AG10803 (cell line): ENCODE measurements around the gene GDA.

Source experiments
- DNase-seq: peaks from one replicate; pipeline ENCODE4 v3.0.0; 2010; ENCODE audit warnings: low read depth
- H3K4me3 ChIP-seq: 2 replicates; pipeline ENCODE4 v1.5.1; 2011; ENCODE audit warnings: mild to moderate bottlenecking, low read length, control low read depth
- TF ChIP-seq, protein P1 (sequence below): conservative IDR thresholded peaks from 2 replicates; pipeline ENCODE4 v1.5.1; 2011; ENCODE audit warnings: mild to moderate bottlenecking, low read length, control low read depth, inconsistent platforms

Gene GDA

GRCh38 chr9:72150127-72150526, 887 bp downstream of the GDA start:
- H3K4me3 ChIP-seq, result no peak overlapping the region
- TF ChIP-seq, protein P1, sequence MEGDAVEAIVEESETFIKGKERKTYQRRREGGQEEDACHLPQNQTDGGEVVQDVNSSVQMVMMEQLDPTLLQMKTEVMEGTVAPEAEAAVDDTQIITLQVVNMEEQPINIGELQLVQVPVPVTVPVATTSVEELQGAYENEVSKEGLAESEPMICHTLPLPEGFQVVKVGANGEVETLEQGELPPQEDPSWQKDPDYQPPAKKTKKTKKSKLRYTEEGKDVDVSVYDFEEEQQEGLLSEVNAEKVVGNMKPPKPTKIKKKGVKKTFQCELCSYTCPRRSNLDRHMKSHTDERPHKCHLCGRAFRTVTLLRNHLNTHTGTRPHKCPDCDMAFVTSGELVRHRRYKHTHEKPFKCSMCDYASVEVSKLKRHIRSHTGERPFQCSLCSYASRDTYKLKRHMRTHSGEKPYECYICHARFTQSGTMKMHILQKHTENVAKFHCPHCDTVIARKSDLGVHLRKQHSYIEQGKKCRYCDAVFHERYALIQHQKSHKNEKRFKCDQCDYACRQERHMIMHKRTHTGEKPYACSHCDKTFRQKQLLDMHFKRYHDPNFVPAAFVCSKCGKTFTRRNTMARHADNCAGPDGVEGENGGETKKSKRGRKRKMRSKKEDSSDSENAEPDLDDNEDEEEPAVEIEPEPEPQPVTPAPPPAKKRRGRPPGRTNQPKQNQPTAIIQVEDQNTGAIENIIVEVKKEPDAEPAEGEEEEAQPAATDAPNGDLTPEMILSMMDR, result no peak
- no peak for DNase-seq

- DNase-seq, result no peak
- no peak overlapping the region for H3K4me3 ChIP-seq
- TF ChIP-seq, protein P1, result no peak
Observed at GRCh38 chr9:72150661-72151060, 1.4 kb downstream of the GDA start.

GRCh38 chr9:72151104-72151503, 1.9 kb downstream of the GDA start:
- TF ChIP-seq, protein P1, result no peak
- no peak overlapping the region for H3K4me3 ChIP-seq
- DNase-seq, result no peak

DNA sequence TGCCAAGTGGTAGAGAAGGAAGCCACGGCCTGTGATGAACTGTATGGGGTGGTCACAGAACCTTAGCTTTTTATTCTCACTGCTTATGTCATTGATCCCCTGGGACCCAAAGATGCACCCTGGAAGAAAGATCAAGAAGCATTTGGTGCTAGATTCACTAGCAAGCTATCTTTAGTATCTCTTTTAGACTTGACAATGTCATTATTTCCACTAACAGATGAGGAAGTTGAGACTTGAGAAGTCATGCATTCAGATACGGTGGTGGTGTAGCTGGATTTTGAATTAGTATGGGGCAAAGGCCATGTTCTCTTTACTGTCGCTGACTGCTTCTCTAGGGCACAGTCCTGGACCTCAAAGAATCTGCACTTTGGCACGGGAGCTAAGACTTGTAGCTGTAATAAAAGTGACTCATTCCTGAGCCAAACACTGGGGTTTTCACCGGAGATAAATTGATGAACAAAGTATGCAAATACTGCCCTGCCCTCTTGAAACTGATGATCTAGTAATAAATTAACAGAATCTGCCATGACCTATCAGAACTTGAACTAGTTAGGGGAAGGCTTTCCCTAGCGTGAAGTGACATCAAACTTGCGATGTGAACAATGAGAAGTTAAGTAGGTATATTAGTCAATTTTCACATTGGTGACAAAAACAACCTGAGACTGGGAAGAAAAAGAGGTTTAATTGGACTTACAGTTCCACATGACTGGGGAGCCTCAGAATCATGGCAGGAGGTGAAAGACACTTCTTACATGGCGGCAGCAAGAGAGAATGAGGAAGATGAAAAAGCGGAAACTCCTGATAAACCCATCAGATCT, 5.4 kb downstream of the GDA start:
- TF ChIP-seq, protein P1, result no peak
- no peak for DNase-seq
- no peak overlapping the region for H3K4me3 ChIP-seq

DNA sequence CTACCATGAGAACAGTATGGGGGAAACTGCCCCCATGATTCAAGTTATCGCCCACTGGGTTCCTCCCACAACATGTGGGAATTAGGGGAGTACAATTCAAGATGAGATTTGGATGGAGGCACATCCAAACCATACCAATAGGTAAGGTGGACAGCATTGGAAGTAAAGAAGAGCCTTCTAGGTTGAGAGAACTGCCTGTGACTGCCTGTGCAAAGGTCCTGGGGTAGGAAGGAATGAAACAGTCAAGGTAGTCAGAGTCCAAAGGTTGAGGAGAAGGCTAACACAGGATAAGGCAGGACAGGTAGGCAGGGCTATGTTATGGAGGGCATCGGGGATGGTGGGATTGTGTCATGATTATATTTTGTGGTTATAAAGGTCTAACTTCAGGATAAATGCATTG, 6.1 kb downstream of the GDA start:
- TF ChIP-seq, protein P1, result no peak
- no peak overlapping the region for H3K4me3 ChIP-seq
- no peak for DNase-seq

DNA sequence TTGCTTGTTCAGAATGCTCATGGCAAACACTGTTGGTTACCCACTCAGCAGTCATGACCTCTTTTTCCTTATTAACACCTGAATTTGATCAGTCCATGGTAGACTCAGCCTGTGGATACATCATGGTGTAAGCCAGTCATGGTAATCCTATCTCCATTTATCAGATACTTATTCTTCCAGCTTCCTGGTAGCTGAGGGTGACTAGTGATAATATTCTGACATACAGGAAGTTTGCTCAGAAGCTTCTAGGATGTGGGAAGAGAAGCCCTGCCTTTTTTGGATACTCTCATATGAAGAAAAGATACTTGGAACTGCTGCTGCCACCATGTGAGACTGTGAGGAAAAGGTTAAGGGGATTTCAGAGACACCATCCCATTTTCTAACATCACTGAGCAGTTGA, 7.3 kb downstream of the GDA start:
- TF ChIP-seq, protein P1, result no peak
- DNase-seq, result no peak
- no peak overlapping the region for H3K4me3 ChIP-seq

DNA sequence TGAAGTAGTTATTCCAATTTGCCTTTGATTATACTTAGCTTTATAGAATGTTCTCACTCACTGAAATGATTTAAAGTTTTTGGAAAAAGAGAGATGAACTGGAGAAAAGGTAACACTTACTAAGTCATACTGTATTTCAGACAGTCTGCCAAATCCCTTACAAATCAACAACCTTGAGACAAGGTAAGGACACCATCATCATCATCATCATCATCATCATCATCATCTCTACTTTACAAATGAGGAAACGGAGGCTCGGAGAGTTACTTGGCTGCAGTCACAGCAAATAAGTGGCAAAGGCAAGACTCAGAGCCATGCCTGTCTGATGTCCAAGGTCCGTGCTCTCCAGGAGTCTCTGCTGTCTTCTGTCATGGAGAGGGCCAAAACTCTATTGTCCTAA, 9.4 kb downstream of the GDA start:
- no peak overlapping the region for H3K4me3 ChIP-seq
- TF ChIP-seq, protein P1, result no peak
- no peak for DNase-seq
